Fibroblast of skin of back (primary cell): ENCODE results near the gene SERPINA4.

ENCODE experiments used
- DNase-seq: peaks from one replicate; pipeline ENCODE4 v3.0.0-alpha.2; 2013

Gene SERPINA4

GRCh38 chr14:94617366-94617941 lies 56.2 kb downstream of the SERPINA4 start:
- DNase-seq, result no peak

- no peak for DNase-seq
Observed at GRCh38 chr14:94617988-94618822, 57.0 kb downstream of the SERPINA4 start.

GRCh38 chr14:94619297-94619696 lies 58.1 kb downstream of the SERPINA4 start:
- DNase-seq, result no peak
